Naive thymus-derived CD4-positive, alpha-beta T cell (primary cell): ENCODE measurements around the gene TXNRD2. TPM values are rescaled to one million over a fixed set of nuclear protein-coding genes. Genes with fewer than 3 reads are reported as not detected.
A peak's percentile ranks its signal among the peaks of the same experiment; 100 is the strongest.
"Not testable (repeated sequence)": the region's sequence is repeated elsewhere in the genome, so short reads cannot be mapped to it uniquely, and the experiment has no call there.

ENCODE experiments used
- ATAC-seq: fragments of 150-1000 bp; cut with Tn5 transposase; 2 replicates; pipeline ENCODE4 v1.10.0; 2021; ENCODE audit warnings: mild to moderate bottlenecking, moderate library complexity
- CTCF ChIA-PET: fragments of 350-600 bp; sonication (Branson Sonifier 250); formaldehyde crosslinking; loops from one replicate; lab custom pipeline; 2021; ENCODE audit warnings: antibody characterized with exemption; lab: Charles Lee
- POLR2A ChIA-PET: fragments of 350-600 bp; sonication (Branson Sonifier 250); formaldehyde crosslinking; loops from one replicate; lab custom pipeline; 2021; ENCODE audit warnings: antibody characterized with exemption, inconsistent platforms; lab: Charles Lee
- DNase-seq, 9 donors: peaks; one replicate each; pipeline versions ENCODE4 v3.0.0 to v3.0.0-alpha.2; 2020 to 2022; ENCODE audit warnings: mixed read lengths in 1 of 9
- H3K27ac ChIP-seq: one replicate; pipeline ENCODE4 v1.7.0; 2013; ENCODE audit warnings: mild to moderate bottlenecking, low read depth, low read length, moderate library complexity
- H3K27me3 ChIP-seq, 2 donors: one replicate each; pipeline ENCODE4 v1.7.0; 2013; ENCODE audit warnings: low read length in 2 of 2, mild to moderate bottlenecking in 2 of 2, moderate library complexity in 2 of 2; ENCODE audit not compliant: control insufficient read depth in 2 of 2, insufficient read depth in 2 of 2
- H3K36me3 ChIP-seq, 3 experiments: 1 replicate in 2 of 3; 2 replicates in 1 of 3; pipeline ENCODE4 v1.7.0; 2013; ENCODE audit warnings: low read length in 3 of 3, mild to moderate bottlenecking in 3 of 3, moderate library complexity in 1 of 3; ENCODE audit not compliant: insufficient read depth in 3 of 3, control insufficient read depth in 2 of 3
- H3K4me1 ChIP-seq, 2 donors: one replicate each; pipeline ENCODE4 v1.7.0; 2013; ENCODE audit warnings: low read length in 2 of 2, mild to moderate bottlenecking in 2 of 2, moderate library complexity in 1 of 2; ENCODE audit not compliant: control insufficient read depth in 2 of 2, insufficient read depth in 2 of 2
- H3K4me3 ChIP-seq: 2 replicates; pipeline ENCODE4 v1.7.0; 2013; ENCODE audit warnings: mild to moderate bottlenecking, low read length
- H3K9me3 ChIP-seq, 3 experiments: 1 replicate in 2 of 3; 2 replicates in 1 of 3; pipeline ENCODE4 v1.7.0; 2013; ENCODE audit warnings: low read length in 3 of 3; ENCODE audit not compliant: control insufficient read depth in 2 of 3
- H3K27ac Mint-ChIP-seq, 9 donors: one replicate each; pipeline ENCODE4 v1.8.0; 2020 to 2022; ENCODE audit warnings: mixed read lengths in 9 of 9, mild to moderate bottlenecking in 8 of 9, moderate library complexity in 5 of 9, inconsistent platforms in 2 of 9
- H3K27me3 Mint-ChIP-seq, 5 donors: one replicate each; pipeline ENCODE4 v1.8.0; 2021 to 2022; ENCODE audit warnings: mixed read lengths in 5 of 5, mild to moderate bottlenecking in 1 of 5
- H3K36me3 Mint-ChIP-seq, 5 donors: one replicate each; pipeline ENCODE4 v1.8.0; 2020 to 2022; ENCODE audit warnings: mixed read lengths in 5 of 5, mild to moderate bottlenecking in 3 of 5, inconsistent platforms in 1 of 5
- H3K4me1 Mint-ChIP-seq, 7 donors: one replicate each; pipeline ENCODE4 v1.8.0; 2020 to 2022; ENCODE audit warnings: mixed read lengths in 7 of 7, mild to moderate bottlenecking in 3 of 7, inconsistent platforms in 1 of 7
- H3K4me3 Mint-ChIP-seq, 10 donors: one replicate each; pipeline ENCODE4 v1.8.0; 2020 to 2022; ENCODE audit warnings: mild to moderate bottlenecking in 10 of 10, mixed read lengths in 10 of 10, moderate library complexity in 6 of 10, inconsistent platforms in 2 of 10
- H3K9me3 Mint-ChIP-seq, 11 donors: one replicate each; pipeline ENCODE4 v1.8.0; 2020 to 2022; ENCODE audit warnings: mixed read lengths in 11 of 11, mild to moderate bottlenecking in 4 of 11, inconsistent platforms in 1 of 11, moderate library complexity in 1 of 11
- intact Hi-C, 2 donors: fragments of 100-400 bp; cut with micrococcal nuclease; formaldehyde crosslinking; loops; one replicate each; pipeline ENCODE4 v1.15.1; 2023
- polyA plus RNA-seq, 2 donors: library from polyadenylated mRNA; unstranded; fragments of 300-500 nt; fragmentation: Illumina TruSeq; gene quantifications; one replicate each; pipeline ENCODE4 v1.2.3, GENCODE V29; 2021
- total RNA-seq, 6 experiments: library from RNA in 5 of 6; stranded (reverse) in 5 of 6; gene quantifications; 1 replicate in 5 of 6; 2 replicates in 1 of 6; pipeline ENCODE4 v1.2.3 and lab custom pipeline; 2021 to 2026

Gene TXNRD2
- total and polyA plus RNA-seq, 7 experiments from 2014 or later, result 14.0 to 39.0 (median 26.1) TPM

DNA sequence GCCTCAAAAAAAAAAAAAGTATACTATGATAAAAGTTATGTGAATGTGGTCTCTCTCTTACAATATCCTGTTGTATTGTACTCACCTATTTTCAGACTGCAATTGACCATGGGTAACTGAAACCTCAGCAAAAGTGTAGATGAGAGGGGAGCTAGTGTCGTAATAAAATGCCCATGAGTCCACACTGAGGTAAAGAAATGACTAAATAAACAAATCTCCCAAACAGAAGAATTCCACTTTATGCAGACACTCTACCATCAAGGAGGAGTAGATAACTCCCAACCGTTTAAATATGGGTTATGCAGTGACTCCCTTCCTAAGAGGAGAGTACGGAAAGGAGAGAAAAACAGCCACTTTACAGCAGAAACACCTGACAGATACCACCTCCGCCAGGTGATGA is 101.6 kb downstream of the TXNRD2 start:
- Mint-ChIP-seq H3K4me1 (peaks cover 6 to 50% (median 29%) of the 10 kb centered on the region in 7 donors), H3K27ac (no peak overlapping the region), H3K9me3 (peaks cover 0 to 3% (median 0%) of the 10 kb centered on the region in 11 donors), H3K4me3 (no peak overlapping the region), H3K27me3 (no peaks in the 10 kb centered on the region), H3K36me3 (peaks cover 0 to 13% (median 4%) of the 10 kb centered on the region in 5 donors)
- DNase-seq (no peak), ATAC-seq (no peak)
- Histone ChIP-seq H3K9me3 (no peaks in the 10 kb centered on the region), H3K27ac (no peak overlapping the region), H3K36me3 (no peaks in the 10 kb centered on the region), H3K27me3 (no peaks in the 10 kb centered on the region), H3K4me3 (no peak overlapping the region), H3K4me1 (peaks cover 0 to 15% of the 10 kb centered on the region in 2 donors)
- POLR2A ChIA-PET, result no interaction called here
- intact Hi-C loops, result no loop called here
- CTCF ChIA-PET, result interaction anchor here (1.2 kb wide), 1 partner anchor 110 kb away, joined by 3 read pairs; no protein-coding TSS in a partner anchor

- CTCF ChIA-PET, result no interaction called here
These were observed 103.7 kb downstream of the TXNRD2 start for GRCh38 chr22:19837915-19838314.

DNA sequence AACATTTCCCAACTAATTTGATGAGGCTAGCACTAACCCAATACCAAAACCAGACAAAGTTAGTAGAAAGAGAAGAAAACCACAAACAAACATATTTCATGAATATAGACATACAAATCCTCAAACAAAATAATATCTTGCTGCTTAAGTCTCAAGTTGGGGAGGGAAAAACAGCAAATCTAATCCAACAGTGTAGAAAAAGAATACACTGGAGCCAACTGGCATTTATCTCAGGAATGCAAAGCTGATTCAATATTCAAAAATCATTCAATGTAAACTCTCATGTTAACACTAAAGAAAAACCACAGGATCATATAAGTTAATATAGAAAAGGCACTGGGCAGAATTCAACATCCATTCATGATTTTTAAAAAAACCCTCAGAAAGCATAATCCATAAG is 105.1 kb downstream of the TXNRD2 start:
- H3K27me3 Mint-ChIP-seq, result no peaks in the 10 kb centered on the region
- H3K27ac Mint-ChIP-seq, result peak overlapping the region in 3 of 9 donors; percentile 21 to 54 (median 29)
- Histone ChIP-seq H3K9me3 (no peaks in the 10 kb centered on the region), H3K36me3 (no peaks in the 10 kb centered on the region), H3K4me3 (no peak overlapping the region), H3K27ac (no peak overlapping the region), H3K27me3 (no peaks in the 10 kb centered on the region), H3K4me1 (no peaks in the 10 kb centered on the region)
- H3K4me3 Mint-ChIP-seq, result no peak overlapping the region
- POLR2A ChIA-PET, result no interaction called here
- no peak for DNase-seq
- CTCF ChIA-PET, result interaction anchor here (0.6 kb wide), 1 partner anchor 30 kb away, joined by 4 read pairs; no protein-coding TSS in a partner anchor
- peaks cover 0 to 3% (median 0%) of the 10 kb centered on the region in 11 donors for H3K9me3 Mint-ChIP-seq
- peaks cover 0 to 54% (median 22%) of the 10 kb centered on the region in 7 donors for H3K4me1 Mint-ChIP-seq
- peaks cover 0 to 17% (median 4%) of the 10 kb centered on the region in 5 donors for H3K36me3 Mint-ChIP-seq
- no peak for ATAC-seq
- intact Hi-C loops, result no loop called here

More at GRCh38 chr22:19837915-19838314, 103.7 kb downstream of the TXNRD2 start:
- Histone ChIP-seq H3K27me3 (no peaks in the 10 kb centered on the region), H3K36me3 (no peaks in the 10 kb centered on the region), H3K27ac (no peak overlapping the region), H3K4me3 (no peak overlapping the region), H3K9me3 (no peaks in the 10 kb centered on the region), H3K4me1 (no peaks in the 10 kb centered on the region)
- DNase-seq (no peak), ATAC-seq (no peak)
- Mint-ChIP-seq H3K27ac (peak overlapping the region in 1 of 9 donors; percentile 31), H3K36me3 (peaks cover 0 to 17% (median 4%) of the 10 kb centered on the region in 5 donors), H3K27me3 (no peaks in the 10 kb centered on the region), H3K9me3 (peaks cover 0 to 3% (median 0%) of the 10 kb centered on the region in 11 donors), H3K4me1 (peaks cover 0 to 50% (median 24%) of the 10 kb centered on the region in 7 donors), H3K4me3 (no peak overlapping the region)
- intact Hi-C loops, result no loop called here
- POLR2A ChIA-PET, result no interaction called here

GRCh38 chr22:19834599-19834998 is 107.0 kb downstream of the TXNRD2 start:
- Mint-ChIP-seq H3K9me3 (peaks cover 0 to 3% (median 0%) of the 10 kb centered on the region in 11 donors), H3K27ac (peak overlapping the region in 2 of 9 donors; percentile 17 to 25), H3K4me1 (peaks cover 0 to 47% (median 22%) of the 10 kb centered on the region in 7 donors), H3K4me3 (no peak overlapping the region), H3K27me3 (no peaks in the 10 kb centered on the region), H3K36me3 (peaks cover 0 to 13% (median 0%) of the 10 kb centered on the region in 5 donors)
- DNase-seq, result no peak
- Histone ChIP-seq H3K36me3 (no peaks in the 10 kb centered on the region), H3K27me3 (no peaks in the 10 kb centered on the region), H3K4me3 (no peak overlapping the region), H3K27ac (no peak overlapping the region), H3K9me3 (no peaks in the 10 kb centered on the region), H3K4me1 (no peaks in the 10 kb centered on the region)
- intact Hi-C loops, result no loop called here
- ChIA-PET POLR2A (no interaction called here), CTCF (interaction anchor here (0.6 kb wide), 1 partner anchor 121 kb away, joined by 8 read pairs; no protein-coding TSS in a partner anchor)
- no peak for ATAC-seq

- ATAC-seq, H3K27me3 Mint-ChIP-seq, H3K4me3 Mint-ChIP-seq, H3K36me3 Mint-ChIP-seq, H3K9me3 Mint-ChIP-seq, H3K27ac ChIP-seq, CTCF ChIA-PET, H3K9me3 ChIP-seq, H3K27me3 ChIP-seq, H3K36me3 ChIP-seq, H3K4me1 ChIP-seq, H3K4me3 ChIP-seq, intact Hi-C loops, DNase-seq: not testable (repeated sequence)
- H3K27ac Mint-ChIP-seq, result peak overlapping the region in 1 of 9 donors; percentile 25
- peaks cover 0 to 43% (median 22%) of the 10 kb centered on the region in 7 donors for H3K4me1 Mint-ChIP-seq
- POLR2A ChIA-PET, result interaction anchor here (1.0 kb wide), 1 partner anchor 21 kb away, joined by 3 read pairs; the partner anchor contains the start of genes GNB1L and RTL10
These were observed 108.3 kb downstream of the TXNRD2 start for GRCh38 chr22:19833327-19833726.

DNA sequence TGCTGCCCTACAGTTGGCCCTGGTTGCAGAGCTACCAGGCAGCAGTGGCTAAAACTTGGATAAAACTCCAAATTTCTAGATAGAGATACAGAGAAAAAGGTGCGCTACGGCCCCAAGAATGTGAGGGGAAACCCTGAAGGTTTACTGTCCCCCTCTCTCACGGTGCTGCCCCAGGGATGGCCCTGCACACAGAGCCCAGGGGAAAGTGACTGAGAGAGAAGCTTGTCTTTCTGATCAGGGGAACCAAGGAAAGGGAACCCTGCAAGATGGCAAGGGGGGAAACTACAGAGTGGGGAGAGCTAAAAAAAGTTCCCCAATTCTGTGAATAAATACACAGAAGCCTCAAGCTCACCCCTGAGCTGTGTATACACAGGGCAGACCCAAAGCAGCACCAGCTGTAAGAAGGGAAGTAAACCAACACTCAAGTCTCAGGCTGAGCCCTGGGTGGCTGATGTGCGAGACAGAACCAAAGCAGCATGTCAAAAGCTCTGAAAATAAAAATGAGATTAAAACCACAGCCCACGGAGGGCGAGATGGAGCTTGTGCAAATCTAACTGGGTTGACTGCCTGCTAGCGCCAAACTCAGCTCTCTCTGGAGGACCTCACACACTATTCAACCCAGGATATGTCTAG is 109.0 kb downstream of the TXNRD2 start:
- Histone ChIP-seq H3K9me3 (no peaks in the 10 kb centered on the region), H3K27me3 (no peaks in the 10 kb centered on the region), H3K4me3 (no peak overlapping the region), H3K4me1 (no peaks in the 10 kb centered on the region), H3K36me3 (no peaks in the 10 kb centered on the region), H3K27ac (no peak overlapping the region)
- ChIA-PET POLR2A (interaction anchor here (0.7 to 1.0 kb wide), 2 partner anchors 22 to 30 kb away, joined by 3 read pairs; partner anchors contain the start of genes GNB1L and RTL10), CTCF (no interaction called here)
- Mint-ChIP-seq H3K4me1 (peaks cover 0 to 43% (median 21%) of the 10 kb centered on the region in 7 donors), H3K27ac (peak overlapping the region in 1 of 9 donors; percentile 25), H3K9me3 (peaks cover 0 to 3% (median 0%) of the 10 kb centered on the region in 11 donors), H3K36me3 (peaks cover 0 to 10% (median 4%) of the 10 kb centered on the region in 5 donors), H3K4me3 (no peak overlapping the region), H3K27me3 (no peaks in the 10 kb centered on the region)
- DNase-seq (no peak), ATAC-seq (no peak)
- intact Hi-C loops, result no loop called here
